ENCODE results near the gene SHLD1.
"Not testable (repeated sequence)": the region's sequence is repeated elsewhere in the genome, so short reads cannot be mapped to it uniquely, and the experiment has no call there.

SHLD1 gene

GRCh38 chr20:5780846-5781217, 30.6 kb downstream of the SHLD1 start:
- TF ChIP-seq, protein P1, sequence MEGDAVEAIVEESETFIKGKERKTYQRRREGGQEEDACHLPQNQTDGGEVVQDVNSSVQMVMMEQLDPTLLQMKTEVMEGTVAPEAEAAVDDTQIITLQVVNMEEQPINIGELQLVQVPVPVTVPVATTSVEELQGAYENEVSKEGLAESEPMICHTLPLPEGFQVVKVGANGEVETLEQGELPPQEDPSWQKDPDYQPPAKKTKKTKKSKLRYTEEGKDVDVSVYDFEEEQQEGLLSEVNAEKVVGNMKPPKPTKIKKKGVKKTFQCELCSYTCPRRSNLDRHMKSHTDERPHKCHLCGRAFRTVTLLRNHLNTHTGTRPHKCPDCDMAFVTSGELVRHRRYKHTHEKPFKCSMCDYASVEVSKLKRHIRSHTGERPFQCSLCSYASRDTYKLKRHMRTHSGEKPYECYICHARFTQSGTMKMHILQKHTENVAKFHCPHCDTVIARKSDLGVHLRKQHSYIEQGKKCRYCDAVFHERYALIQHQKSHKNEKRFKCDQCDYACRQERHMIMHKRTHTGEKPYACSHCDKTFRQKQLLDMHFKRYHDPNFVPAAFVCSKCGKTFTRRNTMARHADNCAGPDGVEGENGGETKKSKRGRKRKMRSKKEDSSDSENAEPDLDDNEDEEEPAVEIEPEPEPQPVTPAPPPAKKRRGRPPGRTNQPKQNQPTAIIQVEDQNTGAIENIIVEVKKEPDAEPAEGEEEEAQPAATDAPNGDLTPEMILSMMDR (IDR thresholded peaks at IDR 0.05; ENCODE audit: borderline replicate concordance, extremely low read depth, low read length, poor library complexity, severe bottlenecking): no peak
- TF ChIP-seq EZH2 (IDR thresholded peaks at IDR 0.05; ENCODE audit: borderline replicate concordance, low read depth, low read length, severe bottlenecking): no peak
- DNase-seq: no peak
- Histone ChIP-seq H2AFZ (ENCODE audit: low read depth, low read length) (no peak overlapping the region), H3K9me3 (ENCODE audit: insufficient read depth, low read length, severe bottlenecking) (no peaks in the 10 kb centered on the region), H3K4me1 (ENCODE audit: insufficient read depth, low read length) (no peaks in the 10 kb centered on the region), H3K9ac (ENCODE audit: low read depth, low read length) (no peak overlapping the region), H3K27me3 (ENCODE audit: insufficient read depth, low read length, poor library complexity) (no peaks in the 10 kb centered on the region), H3K79me2 (ENCODE audit: insufficient read depth, low read length) (0 out of 2 replicates have a peak, but pooled peaks cover 3% of the 10 kb centered on the region), H3K27ac (ENCODE audit: low read length) (no peak overlapping the region), H3K4me3 (ENCODE audit: low read depth in 1 of 2, low read length in 2 of 2) (no peak overlapping the region), H4K20me1 (ENCODE audit: insufficient read depth, low read length) (no peaks in the 10 kb centered on the region), H3K36me3 (ENCODE audit: insufficient read depth, low read length) (peaks cover 60% of the 10 kb centered on the region), H3K4me2 (ENCODE audit: insufficient read depth, low read length) (no peak overlapping the region)
- ATAC-seq (ENCODE audit: insufficient read depth, low read depth): no peak

GRCh38 chr20:5781367-5781766, 31.2 kb downstream of the SHLD1 start:
- H3K4me1 ChIP-seq (ENCODE audit: insufficient read depth, low read length); H3K27me3 ChIP-seq (ENCODE audit: insufficient read depth, low read length, poor library complexity); H3K9ac ChIP-seq (ENCODE audit: low read depth, low read length); ATAC-seq (ENCODE audit: insufficient read depth, low read depth); H2AFZ ChIP-seq (ENCODE audit: low read depth, low read length); H3K4me2 ChIP-seq (ENCODE audit: insufficient read depth, low read length); H3K9me3 ChIP-seq (ENCODE audit: insufficient read depth, low read length, severe bottlenecking); H3K27ac ChIP-seq (ENCODE audit: low read length); H3K79me2 ChIP-seq (ENCODE audit: insufficient read depth, low read length); H4K20me1 ChIP-seq (ENCODE audit: insufficient read depth, low read length); H3K4me3 ChIP-seq (ENCODE audit: low read depth in 1 of 2, low read length in 2 of 2); DNase-seq: not testable (repeated sequence)
- H3K36me3 ChIP-seq (ENCODE audit: insufficient read depth, low read length): peaks cover 56% of the 10 kb centered on the region

DNA sequence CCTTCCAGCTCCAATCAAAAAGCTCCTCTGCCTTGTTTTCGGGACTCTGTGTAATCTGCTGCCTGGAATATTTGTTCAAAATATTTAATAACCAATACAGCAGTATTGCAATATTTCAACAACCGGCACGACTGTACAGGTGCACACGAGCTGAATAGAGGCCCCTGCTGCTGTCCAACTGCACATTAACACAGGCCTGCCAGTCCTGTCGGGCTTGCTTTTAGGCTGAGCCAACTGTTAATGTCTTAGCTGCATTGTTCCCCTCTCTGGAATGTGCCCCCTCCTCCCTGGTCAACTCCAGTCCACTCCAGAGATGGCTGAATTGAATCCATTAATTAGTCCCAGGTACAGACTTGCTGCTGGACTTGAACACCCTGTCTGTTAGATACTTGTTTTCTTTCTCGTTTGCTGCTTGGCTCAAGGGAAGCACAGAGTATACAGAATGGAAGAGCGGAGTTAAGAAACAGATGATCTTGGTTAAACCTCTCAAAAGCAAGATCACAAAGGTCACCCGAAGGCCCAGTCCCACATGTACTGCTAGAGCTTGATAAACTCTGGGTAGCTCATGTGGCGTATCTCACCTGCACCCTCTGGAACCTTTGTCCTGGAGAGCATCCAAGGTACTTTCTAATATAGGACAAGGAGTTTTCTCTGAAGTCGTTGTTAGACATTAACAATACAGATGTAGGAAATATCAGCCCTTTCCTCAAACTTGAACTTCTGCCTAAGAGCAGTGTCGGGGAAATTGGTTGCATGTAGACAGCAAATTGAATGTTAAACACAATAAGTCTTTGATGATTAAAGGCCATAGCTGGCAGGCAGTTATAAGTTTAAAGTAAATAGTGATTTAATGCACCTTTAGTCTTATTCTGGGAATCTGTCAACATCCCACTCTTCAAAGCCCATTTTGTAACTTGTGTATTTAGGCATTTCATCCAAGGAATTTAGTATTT, 31.9 kb downstream of the SHLD1 start:
- no peak overlapping the region for H3K4me2 ChIP-seq (ENCODE audit: insufficient read depth, low read length)
- H3K9ac ChIP-seq (ENCODE audit: low read depth, low read length): no peak overlapping the region
- no peak overlapping the region for H2AFZ ChIP-seq (ENCODE audit: low read depth, low read length)
- DNase-seq (no peak), ATAC-seq (ENCODE audit: insufficient read depth, low read depth) (no peak)
- no peaks in the 10 kb centered on the region for H3K9me3 ChIP-seq (ENCODE audit: insufficient read depth, low read length, severe bottlenecking)
- H3K4me1 ChIP-seq (ENCODE audit: insufficient read depth, low read length): no peaks in the 10 kb centered on the region
- H3K27me3 ChIP-seq (ENCODE audit: insufficient read depth, low read length, poor library complexity): no peaks in the 10 kb centered on the region
- no peaks in the 10 kb centered on the region for H4K20me1 ChIP-seq (ENCODE audit: insufficient read depth, low read length)
- no peak overlapping the region for H3K27ac ChIP-seq (ENCODE audit: low read length)
- no peak for TF ChIP-seq EZH2 (IDR thresholded peaks at IDR 0.05; ENCODE audit: borderline replicate concordance, low read depth, low read length, severe bottlenecking)
- TF ChIP-seq, protein P1 (IDR thresholded peaks at IDR 0.05; ENCODE audit: borderline replicate concordance, extremely low read depth, low read length, poor library complexity, severe bottlenecking): no peak
- peaks cover 52% of the 10 kb centered on the region for H3K36me3 ChIP-seq (ENCODE audit: insufficient read depth, low read length)
- H3K79me2 ChIP-seq (ENCODE audit: insufficient read depth, low read length): 0 out of 2 replicates have a peak, but pooled peaks cover 3% of the 10 kb centered on the region
- H3K4me3 ChIP-seq (ENCODE audit: low read depth in 1 of 2, low read length in 2 of 2): no peak overlapping the region

DNA sequence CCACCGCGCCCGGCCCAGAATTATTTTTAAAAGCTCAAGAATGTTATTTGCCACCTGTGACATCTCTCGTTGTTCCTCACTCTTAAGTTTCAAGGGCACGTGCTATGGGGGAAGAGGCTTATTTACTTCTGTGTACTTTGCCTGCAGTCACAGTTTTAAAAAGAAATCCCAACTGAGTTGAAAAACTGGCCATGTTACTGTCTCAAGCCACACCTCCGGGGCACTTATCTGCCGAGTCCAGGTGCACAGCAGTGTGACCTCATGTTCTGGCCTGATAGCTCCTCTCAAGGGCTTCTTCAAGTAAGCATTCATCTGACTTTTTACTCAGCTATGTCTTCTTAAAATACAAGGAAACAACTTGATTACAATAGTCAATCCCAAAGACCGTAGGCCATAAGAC, 34.5 kb downstream of the SHLD1 start:
- peaks cover 37% of the 10 kb centered on the region for H3K36me3 ChIP-seq (ENCODE audit: insufficient read depth, low read length)
- H3K9me3 ChIP-seq (ENCODE audit: insufficient read depth, low read length, severe bottlenecking): no peaks in the 10 kb centered on the region
- no peak overlapping the region for H3K27ac ChIP-seq (ENCODE audit: low read length)
- H2AFZ ChIP-seq (ENCODE audit: low read depth, low read length): no peak overlapping the region
- H3K9ac ChIP-seq (ENCODE audit: low read depth, low read length): no peak overlapping the region
- no peaks in the 10 kb centered on the region for H3K4me1 ChIP-seq (ENCODE audit: insufficient read depth, low read length)
- no peaks in the 10 kb centered on the region for H3K27me3 ChIP-seq (ENCODE audit: insufficient read depth, low read length, poor library complexity)
- no peaks in the 10 kb centered on the region for H3K79me2 ChIP-seq (ENCODE audit: insufficient read depth, low read length)
- no peak overlapping the region for H3K4me2 ChIP-seq (ENCODE audit: insufficient read depth, low read length)
- TF ChIP-seq EZH2 (IDR thresholded peaks at IDR 0.05; ENCODE audit: borderline replicate concordance, low read depth, low read length, severe bottlenecking): no peak
- TF ChIP-seq, protein P1 (IDR thresholded peaks at IDR 0.05; ENCODE audit: borderline replicate concordance, extremely low read depth, low read length, poor library complexity, severe bottlenecking): no peak
- no peak overlapping the region for H3K4me3 ChIP-seq (ENCODE audit: low read depth in 1 of 2, low read length in 2 of 2)
- DNase-seq (no peak), ATAC-seq (ENCODE audit: insufficient read depth, low read depth) (no peak)
- H4K20me1 ChIP-seq (ENCODE audit: insufficient read depth, low read length): no peaks in the 10 kb centered on the region

Measured in DND-41 (cell line).